GM18517 (cell line): ENCODE data around the gene AUTS2.

Experiments
- ATAC-seq: cut with Tn5 transposase; IDR thresholded peaks from one replicate; pipeline ENCODE4 v1.9.1; 2021; ENCODE audit warnings: mild to moderate bottlenecking, moderate library complexity; ENCODE audit not compliant: unreplicated experiment

AUTS2 gene

DNA sequence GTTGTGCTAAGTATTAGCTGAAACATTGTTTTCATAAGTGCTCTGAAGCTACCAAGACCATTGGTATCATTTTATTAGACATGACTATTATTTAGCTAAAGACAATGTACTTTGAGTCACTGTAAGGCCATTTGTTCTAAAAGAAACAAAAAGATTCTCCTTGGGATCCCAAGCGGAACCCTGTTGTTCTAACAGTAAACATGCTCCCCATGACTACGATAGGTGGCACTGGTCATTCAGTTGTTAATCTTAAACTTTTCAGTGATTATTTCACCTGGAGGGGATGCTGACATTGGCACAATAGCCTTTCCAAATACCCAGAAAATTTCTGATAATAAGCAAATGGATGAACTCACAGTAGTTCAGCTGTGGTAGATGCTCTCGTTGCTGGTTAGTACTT, 715.0 kb downstream of the AUTS2 start:
- ATAC-seq = no peak

GRCh38 chr7:70313687-70314086, 715.4 kb downstream of the AUTS2 start:
- ATAC-seq = no peak

DNA sequence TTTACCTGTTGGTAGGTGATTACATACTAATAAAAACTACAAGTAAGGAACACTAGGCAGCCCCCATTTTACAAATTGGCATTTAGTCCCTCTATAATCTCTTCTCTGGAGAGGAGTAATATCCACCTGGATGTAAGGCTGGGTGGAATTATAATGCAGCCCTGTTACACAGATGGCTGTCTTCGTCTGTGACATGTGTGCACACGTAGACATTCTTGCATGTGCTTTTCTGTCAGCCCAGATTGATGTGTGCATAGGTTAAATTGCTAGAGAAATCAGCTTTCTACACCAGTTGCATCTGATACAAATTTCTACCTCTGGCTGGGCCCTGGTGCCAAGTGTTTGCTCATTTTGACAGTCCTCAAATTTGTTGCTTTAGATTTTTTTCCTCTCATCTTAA, 715.9 kb downstream of the AUTS2 start:
- ATAC-seq = no peak

DNA sequence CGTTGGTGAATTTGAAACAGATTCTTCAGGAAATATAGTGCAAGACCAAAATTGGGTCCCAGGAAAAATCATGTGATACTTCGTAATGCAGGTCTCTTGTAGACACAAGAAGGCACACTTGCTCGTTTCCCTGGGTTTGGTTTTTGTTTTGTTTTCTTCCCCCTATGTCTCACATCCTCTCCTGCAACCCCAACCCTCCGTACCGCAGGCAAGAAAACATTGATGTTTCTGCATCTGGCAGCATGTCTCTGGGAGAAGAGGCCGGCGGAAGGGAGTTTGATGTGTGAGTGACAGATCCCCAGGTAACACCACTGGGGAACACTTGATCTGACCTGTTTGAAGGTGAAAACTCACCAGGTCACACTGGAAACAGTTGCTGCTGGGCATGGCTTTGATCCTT, 718.5 kb downstream of the AUTS2 start:
- ATAC-seq = no peak

DNA sequence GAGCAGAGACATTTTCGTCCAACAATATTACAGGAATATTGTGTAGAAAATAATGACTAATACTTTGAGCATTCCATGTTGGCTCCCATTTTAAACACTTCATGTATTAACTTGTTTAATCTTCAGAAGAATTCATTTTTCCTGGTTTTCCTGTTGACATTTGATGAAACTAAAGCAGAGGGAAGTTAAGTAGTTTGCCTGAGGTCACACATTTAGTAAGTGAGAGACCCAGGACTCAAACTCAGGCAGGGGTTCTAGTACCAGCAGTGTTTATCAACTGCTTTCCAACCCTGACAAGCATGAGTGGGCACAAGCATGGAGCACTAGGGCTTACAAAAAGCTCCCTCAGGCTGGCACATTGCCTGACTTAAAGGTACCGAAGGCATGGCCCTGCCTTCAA, 719.1 kb downstream of the AUTS2 start:
- no peak for ATAC-seq

DNA sequence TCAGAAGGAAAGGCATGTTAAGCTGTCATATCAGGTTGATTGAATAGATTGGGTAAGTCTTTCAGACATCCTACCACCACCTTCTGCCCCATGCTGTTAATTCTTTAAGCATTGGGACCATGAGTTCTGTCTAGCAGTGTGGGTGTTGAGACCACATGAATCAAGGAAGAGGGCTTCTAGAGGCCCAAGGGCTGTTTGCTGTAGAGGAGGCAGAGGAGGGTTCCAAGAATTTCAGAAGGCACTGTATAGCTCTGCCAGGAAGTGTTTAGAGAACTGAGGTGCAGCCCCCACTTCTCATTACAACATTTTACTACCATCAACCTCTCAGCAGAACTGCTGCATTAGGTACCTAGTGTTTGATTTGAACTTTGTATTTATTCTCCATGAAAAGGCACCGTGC, 720.2 kb downstream of the AUTS2 start:
- no peak for ATAC-seq

GRCh38 chr7:70319057-70319456, 720.8 kb downstream of the AUTS2 start:
- ATAC-seq = no peak

GRCh38 chr7:70321016-70321590, 722.8 kb downstream of the AUTS2 start:
- no peak for ATAC-seq

DNA sequence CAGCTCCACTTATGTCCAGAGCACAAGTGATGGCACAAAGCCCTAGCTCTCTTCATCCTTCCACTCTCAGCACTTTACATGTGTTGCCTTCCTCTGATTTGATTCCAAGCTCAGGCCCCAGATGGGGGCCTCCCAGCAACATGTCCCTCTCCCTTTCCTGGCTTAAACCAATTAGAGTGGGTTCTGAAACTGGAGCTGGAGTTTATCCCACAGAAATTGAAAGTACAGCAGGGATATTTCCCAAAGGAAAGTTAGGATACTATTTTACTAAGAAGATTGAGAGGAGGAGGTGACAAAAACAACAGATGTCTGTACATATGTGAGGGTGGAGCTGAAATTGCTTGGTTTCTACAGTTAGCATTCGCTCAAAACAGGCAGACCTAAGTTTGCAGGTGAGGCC, 724.6 kb downstream of the AUTS2 start:
- ATAC-seq = no peak

DNA sequence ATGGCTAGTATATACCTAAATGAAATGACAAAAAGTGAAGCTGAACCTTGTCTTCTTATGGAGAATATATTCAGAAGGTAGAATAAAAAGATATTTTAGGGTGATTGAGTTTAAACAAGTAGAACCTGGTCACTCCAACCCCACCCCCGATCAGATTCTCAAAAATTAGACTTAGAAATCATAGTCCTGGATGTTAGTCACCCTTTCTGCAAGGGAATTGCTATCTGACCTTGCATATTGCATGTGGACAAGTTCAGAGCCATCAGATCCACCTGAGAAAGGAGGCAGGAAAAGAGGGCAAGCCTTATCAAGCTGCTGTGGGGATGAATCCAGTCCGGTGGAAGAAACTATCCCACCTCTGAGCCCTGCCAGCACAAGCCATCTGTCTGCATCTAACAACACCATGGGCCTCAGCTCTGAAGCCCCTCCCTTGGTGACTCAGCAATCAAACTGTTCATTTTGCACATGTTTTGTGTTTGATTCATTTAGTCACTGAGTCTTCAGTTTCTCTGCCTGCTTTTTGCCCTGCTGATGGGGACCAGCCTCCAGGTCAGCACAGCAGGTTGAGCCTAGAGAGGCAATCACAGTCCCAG, 727.3 kb downstream of the AUTS2 start:
- no peak for ATAC-seq

GRCh38 chr7:70334295-70334694, 736.0 kb downstream of the AUTS2 start:
- no peak for ATAC-seq

- ATAC-seq = no peak
These were observed 736.6 kb downstream of the AUTS2 start for GRCh38 chr7:70334871-70335270.

- ATAC-seq = no peak
These were observed 738.3 kb downstream of the AUTS2 start for GRCh38 chr7:70336536-70336935.

GRCh38 chr7:70338015-70338414, 739.7 kb downstream of the AUTS2 start:
- no peak for ATAC-seq

GRCh38 chr7:70340236-70340635, 742.0 kb downstream of the AUTS2 start:
- no peak for ATAC-seq

- no peak for ATAC-seq
These were observed 743.2 kb downstream of the AUTS2 start for GRCh38 chr7:70341446-70341845.

DNA sequence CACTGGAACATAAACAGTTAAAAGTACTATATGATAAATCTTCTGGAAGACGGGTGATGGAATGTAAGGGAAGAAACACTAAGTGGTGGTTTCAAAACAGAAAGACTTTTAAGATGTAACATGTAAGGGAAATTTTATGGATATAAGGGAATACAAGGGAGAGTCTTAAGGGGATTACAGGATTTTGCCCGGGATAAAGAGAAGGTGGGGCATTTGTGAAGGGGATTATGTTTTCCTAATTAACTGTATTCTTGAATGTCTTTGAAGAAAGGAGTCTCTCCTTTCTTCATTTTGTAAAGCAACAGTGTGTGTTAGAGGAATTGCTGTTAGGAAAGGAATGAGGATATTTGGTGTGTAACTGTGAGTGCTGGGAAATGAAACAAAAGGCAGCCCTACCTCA, 745.2 kb downstream of the AUTS2 start:
- no peak for ATAC-seq

DNA sequence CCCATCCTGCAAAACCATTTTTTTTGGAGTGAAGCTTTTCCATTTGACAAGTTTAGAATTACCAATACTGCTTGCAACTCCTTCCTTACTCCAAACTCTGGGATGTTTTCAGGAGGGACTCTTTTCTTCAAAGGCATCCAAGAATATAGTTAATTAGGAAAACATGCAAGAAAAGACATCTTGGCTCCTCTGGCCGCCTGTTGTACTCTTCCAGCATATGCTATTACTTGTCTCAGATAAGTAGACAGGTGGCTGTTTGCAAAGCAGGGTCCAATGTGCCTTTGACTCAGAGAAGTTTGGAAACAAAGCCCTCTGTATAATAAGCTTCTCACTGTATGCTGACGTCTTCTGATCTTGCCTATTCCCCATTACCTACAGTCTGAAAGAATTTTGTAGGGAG, 746.5 kb downstream of the AUTS2 start:
- no peak for ATAC-seq

DNA sequence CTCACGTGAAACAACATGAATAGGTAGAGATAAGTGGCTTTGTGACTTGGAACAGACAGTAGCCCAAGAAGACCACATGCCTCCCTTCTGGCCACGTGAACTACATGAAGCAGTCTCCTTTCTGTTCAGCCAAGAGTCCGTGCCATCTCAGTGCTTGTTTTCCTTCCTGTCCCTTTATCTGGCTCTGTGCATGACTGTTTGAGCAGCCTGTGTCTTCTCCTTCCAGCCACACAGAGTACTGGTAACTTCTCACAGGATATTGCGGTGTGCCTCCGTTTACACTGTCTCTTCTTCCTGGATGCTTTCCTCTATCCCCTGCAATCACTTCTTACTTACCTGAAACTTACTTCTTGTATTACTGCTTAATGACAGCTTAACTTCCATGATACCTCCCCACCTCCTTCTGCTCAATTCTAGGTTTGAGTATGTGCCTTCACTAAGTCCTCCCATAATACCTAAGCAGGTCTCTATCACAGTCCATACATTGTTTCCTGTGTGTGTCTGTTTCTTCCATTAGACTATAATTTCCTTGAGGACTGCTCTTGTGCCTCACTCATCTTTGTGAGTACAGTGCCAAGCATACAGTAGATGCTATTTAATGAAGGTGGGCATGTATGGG, 748.7 kb downstream of the AUTS2 start:
- ATAC-seq = no peak

DNA sequence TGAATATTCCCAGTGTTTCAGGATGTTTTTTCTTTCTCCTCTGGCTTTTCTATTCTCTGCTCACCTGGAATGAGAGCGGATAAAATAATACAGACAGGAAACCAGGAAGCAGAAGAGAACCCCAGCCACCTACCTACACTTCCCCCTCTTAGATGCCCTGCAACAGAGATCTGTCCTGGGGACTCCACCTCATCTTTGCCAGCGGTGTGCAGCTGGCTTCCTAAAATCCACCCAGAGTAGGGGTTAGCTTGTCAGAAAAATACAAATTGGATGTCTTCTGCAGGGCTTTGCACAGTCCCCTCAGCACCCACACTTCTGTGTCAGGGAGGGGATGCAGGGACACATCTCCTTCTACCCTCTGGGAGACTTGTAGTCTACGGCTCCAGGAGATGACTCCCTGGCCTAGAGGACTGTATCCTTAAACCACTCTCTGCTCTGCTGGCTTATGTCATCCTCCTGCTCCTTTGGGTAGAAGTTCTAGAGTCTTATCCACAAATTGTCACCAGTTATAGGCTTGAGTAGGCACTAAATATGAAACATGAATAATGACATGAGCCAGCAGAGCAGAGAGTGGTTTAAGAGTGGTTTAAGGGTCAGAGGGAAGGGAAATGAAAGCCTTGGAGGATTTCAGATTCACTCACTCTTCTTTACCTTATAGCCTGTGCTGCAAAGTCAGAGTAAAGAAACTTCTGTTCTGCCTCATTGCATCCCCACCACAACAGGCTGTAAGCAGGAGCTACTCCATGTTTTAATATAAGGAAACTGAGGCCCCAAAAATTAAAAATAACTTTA, 749.4 kb downstream of the AUTS2 start:
- ATAC-seq = peak; percentile 70

GRCh38 chr7:70349031-70349430, 750.8 kb downstream of the AUTS2 start:
- no peak for ATAC-seq

- no peak for ATAC-seq
These were observed 751.5 kb downstream of the AUTS2 start for GRCh38 chr7:70349819-70350218.
